AG04449 (cell line): Measurements from ENCODE around the gene ERBB4.

Source experiments
- CTCF ChIA-PET: fragments of 350-600 bp; formaldehyde crosslinking; extraction: SDS; loops from one replicate; lab custom pipeline; 2021; ENCODE audit warnings: antibody characterized with exemption; lab: Yijun Ruan, JAX
- POLR2A ChIA-PET: fragments of 400-600, 350-600 bp; formaldehyde crosslinking; extraction: SDS; loops from one replicate; lab custom pipeline; 2020; ENCODE audit warnings: antibody characterized with exemption, inconsistent platforms; lab: Yijun Ruan, JAX
- DNase-seq: peaks from one replicate; pipeline ENCODE4 v3.0.0-alpha.2; 2010; ENCODE audit warnings: low read depth, low spot score
- H3K4me3 ChIP-seq: 2 replicates; pipeline ENCODE4 v1.5.1; 2011; ENCODE audit warnings: low read depth, mild to moderate bottlenecking, control low read depth, low read length
- TF ChIP-seq, protein P1 (sequence below): IDR thresholded peaks from one replicate; pipeline ENCODE4 v1.5.1; 2011; ENCODE audit warnings: mild to moderate bottlenecking, moderate library complexity, low read length, control low read depth, inconsistent platforms; ENCODE audit not compliant: insufficient read depth; ENCODE audit errors: missing control alignments

ERBB4 gene

DNA sequence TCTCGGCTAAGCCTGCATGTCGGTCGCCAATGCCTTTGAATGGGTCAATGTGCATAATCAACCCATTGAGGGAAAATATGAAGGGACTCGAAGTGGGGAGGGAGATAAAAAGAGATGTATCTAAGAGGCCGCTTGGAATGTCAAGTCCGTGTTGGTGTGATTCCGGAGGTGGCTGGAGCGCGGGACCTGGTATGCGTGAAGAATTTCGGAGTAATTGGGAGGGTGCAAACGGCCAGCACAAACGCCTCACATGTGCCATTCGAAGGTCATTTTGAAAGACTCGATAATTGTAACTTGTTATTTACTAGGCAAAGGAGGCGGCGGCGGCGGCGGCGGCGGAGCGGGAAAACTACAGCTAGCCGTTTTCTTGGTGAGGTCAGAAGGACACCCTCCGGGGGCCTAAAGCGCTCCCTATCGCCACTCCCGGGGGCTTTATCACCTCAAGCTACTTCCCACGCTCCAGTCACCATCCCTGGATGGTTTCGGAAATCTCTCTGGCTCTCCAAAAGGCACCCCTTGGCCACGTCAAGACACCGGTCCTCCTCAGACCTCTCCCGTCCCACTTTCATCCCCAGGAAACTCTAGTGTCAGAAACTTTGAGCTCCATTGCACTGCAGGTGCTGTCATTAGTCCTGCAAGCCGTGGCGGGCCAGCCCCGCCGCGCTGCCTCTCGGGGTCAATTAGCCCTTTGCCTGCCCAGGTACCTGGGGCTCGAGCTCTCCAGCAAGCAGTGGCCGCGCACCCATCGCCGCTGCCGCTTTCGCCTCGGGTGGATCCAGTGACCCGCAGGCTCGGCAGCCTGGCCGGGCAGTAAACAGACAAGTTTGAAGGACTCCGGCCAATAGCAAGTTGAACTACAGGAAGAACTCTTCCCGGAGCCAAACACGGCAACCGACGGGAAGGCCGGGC lies 1.5 kb downstream of the ERBB4 start:
- DNase-seq, result no peak
- TF ChIP-seq, protein P1, sequence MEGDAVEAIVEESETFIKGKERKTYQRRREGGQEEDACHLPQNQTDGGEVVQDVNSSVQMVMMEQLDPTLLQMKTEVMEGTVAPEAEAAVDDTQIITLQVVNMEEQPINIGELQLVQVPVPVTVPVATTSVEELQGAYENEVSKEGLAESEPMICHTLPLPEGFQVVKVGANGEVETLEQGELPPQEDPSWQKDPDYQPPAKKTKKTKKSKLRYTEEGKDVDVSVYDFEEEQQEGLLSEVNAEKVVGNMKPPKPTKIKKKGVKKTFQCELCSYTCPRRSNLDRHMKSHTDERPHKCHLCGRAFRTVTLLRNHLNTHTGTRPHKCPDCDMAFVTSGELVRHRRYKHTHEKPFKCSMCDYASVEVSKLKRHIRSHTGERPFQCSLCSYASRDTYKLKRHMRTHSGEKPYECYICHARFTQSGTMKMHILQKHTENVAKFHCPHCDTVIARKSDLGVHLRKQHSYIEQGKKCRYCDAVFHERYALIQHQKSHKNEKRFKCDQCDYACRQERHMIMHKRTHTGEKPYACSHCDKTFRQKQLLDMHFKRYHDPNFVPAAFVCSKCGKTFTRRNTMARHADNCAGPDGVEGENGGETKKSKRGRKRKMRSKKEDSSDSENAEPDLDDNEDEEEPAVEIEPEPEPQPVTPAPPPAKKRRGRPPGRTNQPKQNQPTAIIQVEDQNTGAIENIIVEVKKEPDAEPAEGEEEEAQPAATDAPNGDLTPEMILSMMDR, result no peak
- H3K4me3 ChIP-seq, result peak overlapping the region; percentile 20; the same call in 1 of the 2 replicates
- ChIA-PET CTCF (interaction anchor here (1.3 to 1.4 kb wide), 2 partner anchors 11 to 30 kb away, joined by 3 to 5 read pairs; no protein-coding TSS in a partner anchor), POLR2A (no interaction called here)

DNA sequence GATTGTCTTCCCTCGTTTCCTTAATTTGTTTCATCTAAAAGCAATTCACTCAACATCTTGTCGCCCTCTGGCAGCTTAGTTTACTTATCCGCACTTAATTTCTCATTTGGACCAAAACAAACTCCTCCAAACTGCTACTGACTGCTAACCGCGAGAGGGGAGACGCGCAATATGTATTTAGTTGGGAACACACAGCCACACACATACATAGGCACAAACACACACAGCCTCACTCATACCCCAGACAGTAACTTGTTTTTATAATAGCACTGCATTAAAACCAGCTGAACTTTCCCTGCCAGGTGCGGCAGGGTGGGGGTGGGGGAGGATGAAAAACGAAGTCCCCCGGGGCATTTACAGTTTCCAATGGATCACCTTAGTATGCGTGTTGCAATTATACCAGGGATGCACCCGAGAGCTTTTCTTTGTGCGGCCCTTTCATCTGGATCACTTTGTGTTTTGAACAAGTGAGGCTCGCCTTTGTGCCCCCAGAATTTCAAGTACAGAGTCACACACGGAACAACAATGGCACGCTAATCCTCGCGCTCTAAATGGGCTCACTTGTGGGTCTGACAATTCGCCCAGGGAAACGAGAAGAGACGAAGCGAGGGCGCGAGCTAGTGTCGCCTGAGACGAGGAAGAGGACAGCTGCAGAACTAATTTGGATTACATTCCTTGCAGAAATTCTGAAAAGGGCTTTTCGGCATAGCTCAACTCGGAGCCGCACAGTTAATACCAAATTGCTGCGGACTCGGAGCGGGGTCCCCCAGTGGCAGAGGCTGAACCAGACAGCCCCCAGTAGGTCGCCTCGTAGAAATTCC lies 2.4 kb downstream of the ERBB4 start:
- no peak overlapping the region for H3K4me3 ChIP-seq
- TF ChIP-seq, protein P1, result no peak
- DNase-seq, result no peak
- ChIA-PET CTCF (interaction anchor here (1.2 to 1.4 kb wide), 3 partner anchors 12 to 390 kb away, joined by 3 to 5 read pairs (median 3); no protein-coding TSS in a partner anchor), POLR2A (no interaction called here)

DNA sequence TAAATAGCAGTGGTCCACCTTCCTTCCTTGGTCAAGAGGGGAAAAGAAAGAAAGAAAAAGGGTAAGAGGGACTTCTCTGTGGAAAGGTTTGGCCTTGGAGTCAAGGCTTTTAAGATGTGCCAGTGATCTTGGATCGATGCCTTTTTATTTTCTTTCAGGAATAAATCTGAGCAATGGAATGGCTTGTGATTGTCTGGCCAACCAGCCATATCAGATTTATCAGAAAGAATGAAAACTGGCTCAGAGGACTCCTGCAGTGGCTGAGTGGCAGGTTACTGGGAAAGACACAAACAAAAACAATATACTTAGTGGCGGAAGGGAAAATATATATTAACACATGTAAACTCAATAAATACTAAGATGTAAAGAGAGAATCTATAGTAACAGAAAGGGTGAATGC lies 4.3 kb downstream of the ERBB4 start:
- CTCF ChIA-PET, result no interaction called here
- DNase-seq, result no peak
- H3K4me3 ChIP-seq, result no peak overlapping the region
- TF ChIP-seq, protein P1, result no peak
- POLR2A ChIA-PET, result no interaction called here

DNA sequence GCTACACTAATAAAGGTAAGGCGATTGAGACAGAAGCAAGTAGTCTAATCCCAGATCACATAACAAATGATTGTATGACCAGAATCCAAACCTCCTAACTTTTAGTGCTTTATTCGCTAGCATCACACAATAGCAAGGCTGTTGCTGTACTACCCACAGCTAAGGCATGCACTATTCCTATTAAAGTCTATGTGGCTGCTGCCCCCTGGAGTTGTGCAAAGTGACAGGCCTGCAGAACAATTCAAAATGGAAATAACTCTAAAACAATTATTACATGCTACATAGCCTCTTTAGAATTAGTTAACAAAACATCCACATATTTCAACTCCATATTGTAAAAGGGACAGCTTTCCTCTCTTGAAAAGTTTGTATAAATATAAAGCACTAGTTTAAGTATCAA lies 6.0 kb downstream of the ERBB4 start:
- no peak overlapping the region for H3K4me3 ChIP-seq
- CTCF ChIA-PET, result no interaction called here
- DNase-seq, result no peak
- POLR2A ChIA-PET, result no interaction called here
- TF ChIP-seq, protein P1, result no peak

DNA sequence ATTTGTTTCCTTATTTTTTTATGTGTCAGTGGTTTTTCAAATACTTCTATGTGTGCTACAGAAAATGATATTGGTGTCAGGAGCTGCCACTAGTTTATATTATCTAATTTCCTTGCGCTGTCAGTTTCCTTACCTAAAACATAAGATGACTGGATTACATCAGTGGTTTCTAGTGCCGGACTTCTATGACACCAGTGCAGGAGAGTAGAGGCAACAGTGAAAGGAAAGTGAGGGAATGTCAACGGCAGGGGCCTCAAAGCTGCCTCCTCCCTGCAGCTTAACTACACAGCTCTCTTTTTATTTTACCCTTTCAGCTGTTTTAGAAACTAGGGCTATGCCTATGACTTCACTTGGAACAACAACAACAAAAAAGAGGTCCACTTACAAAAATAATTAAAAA lies 6.5 kb downstream of the ERBB4 start:
- DNase-seq, result no peak
- ChIA-PET POLR2A (no interaction called here), CTCF (no interaction called here)
- H3K4me3 ChIP-seq, result no peak overlapping the region
- TF ChIP-seq, protein P1, result no peak

DNA sequence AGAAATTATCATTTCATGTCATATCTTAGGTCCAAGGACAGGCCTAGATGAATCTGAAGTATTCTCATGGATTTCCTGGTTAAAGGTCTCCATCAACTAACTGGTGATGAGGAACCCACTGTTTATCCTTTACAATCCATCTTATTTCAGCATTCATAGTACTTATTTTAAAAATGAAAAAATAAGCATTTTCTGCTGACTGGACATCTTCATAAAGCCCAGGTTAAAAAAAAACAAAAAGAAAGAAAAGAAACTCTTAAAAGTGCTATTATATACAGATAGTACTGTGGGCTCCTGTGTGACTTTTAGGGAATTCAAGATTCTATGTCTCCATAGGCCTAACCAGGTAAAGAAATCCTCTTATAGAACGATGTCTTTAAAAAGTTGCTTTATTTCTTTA lies 7.1 kb downstream of the ERBB4 start:
- TF ChIP-seq, protein P1, result no peak
- ChIA-PET CTCF (no interaction called here), POLR2A (no interaction called here)
- no peak overlapping the region for H3K4me3 ChIP-seq
- DNase-seq, result no peak
